NOMO-1 treated with DMSO at 0.1 percent for 48 hours (cell line): ENCODE data around the gene ZDHHC6.
"Not testable (repeated sequence)": the region's sequence is repeated elsewhere in the genome, so short reads cannot be mapped to it uniquely, and the experiment has no call there.

Experiments
- DNase-seq: peaks from one replicate; lab custom pipeline; 2025; ENCODE audit not compliant: unreplicated experiment; lab: John Stamatoyannopoulos, UW

Gene ZDHHC6, protein sequence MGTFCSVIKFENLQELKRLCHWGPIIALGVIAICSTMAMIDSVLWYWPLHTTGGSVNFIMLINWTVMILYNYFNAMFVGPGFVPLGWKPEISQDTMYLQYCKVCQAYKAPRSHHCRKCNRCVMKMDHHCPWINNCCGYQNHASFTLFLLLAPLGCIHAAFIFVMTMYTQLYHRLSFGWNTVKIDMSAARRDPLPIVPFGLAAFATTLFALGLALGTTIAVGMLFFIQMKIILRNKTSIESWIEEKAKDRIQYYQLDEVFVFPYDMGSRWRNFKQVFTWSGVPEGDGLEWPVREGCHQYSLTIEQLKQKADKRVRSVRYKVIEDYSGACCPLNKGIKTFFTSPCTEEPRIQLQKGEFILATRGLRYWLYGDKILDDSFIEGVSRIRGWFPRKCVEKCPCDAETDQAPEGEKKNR

DNA sequence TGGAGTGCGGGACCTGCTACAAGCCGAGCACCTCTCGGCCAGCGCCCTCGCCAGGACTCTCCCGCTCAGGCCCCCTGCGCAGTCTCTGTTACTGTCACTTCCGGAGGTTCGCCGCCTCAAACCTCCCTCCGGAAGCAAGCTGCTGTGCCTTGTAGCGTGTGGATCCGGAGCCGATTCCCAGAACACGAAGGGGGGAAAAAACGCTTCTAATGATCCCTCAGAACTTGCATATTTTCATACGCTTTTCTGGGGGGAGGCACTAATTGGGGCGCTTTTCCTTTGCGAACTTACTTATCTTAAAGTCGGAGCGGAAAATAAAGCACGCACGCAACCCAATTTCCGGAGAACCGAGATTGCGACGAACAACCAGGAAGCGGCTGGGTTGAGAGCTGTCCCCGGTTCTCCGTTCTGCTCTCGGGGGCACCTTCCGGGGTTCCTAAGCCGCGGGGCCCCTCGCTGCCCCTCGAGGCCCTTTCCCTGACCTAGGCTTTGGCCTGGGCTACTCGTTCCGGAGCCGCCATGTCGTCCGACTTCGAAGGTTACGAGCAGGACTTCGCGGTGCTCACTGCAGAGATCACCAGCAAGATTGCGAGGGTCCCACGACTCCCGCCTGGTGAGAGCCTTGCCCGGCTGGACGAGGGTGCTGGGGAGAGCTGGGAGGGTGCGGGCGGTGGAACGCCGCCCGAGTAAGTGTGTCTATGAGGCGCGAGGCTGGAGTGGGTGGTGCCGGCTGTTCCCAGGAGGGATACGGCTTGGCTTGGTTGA, at the start of gene ZDHHC6, which contains the start of gene VTI1A:
TSS of gene ZDHHC6 (minus strand) at position 60 of the 765 bp plus-strand sequence. CDS start 1,478 bp downstream, outside the sequence.
TSS of gene VTI1A (plus strand) at position 361 of the 765 bp plus-strand sequence. CDS start at position 520, 159 bp downstream.
- peak; percentile 81 for DNase-seq

DNA sequence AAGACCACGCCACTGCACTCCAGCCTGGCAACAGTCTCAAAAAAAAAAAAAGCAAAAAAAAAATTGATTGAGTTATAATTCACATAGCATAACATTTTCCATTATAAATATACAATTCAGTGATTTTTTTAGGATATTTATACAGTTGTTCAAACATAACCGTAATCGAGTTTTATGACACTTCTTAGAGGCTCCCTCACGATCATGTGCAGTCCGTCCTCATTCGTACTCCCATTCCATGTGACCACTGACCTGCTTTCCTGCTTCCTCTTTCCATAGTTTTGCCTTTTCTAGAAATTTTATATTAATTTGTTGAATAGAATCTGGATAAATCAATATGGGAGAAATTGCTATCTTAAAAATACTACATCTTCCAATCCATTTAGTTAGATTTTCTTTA, 46.0 kb upstream of the ZDHHC6 start:
- no peak for DNase-seq

DNA sequence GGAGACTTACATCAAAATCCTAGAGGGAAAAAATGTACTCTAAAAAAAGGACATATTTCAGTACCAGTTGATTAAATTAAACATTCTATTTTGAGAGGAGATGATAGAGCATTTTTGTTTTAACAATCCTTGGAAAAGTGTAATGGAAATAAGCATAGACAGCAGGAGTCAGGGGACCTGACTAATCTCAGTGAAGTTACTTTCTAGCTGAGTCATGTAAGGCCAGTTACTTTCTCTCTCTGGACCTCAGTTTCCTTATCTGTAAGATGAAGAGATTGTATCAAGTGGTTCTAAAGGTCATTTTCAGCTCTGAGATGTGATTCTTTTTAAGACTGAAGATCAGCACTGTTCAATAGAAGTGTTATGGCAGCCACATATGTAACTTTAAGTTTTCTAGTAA, 44.4 kb upstream of the ZDHHC6 start:
- no peak for DNase-seq

DNA sequence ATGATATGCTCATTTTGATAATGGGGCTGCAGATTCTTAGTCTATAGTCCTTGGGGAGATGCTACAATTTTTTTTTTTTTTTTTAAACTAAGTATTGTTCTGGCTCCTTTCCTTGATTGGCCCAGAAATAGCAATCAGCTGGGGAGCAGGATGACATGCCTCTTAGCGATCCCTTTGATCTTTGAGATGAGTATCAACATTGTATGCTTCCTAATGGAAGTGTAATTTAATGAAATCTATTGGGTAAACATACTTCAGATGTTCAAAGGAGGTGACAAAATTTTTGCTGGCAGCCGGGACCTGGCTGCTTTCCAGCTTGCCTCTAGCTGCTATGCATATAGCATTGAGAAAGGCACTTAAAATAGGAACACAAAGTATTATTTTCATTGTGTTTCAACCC, 43.8 kb upstream of the ZDHHC6 start:
- DNase-seq: no peak

DNA sequence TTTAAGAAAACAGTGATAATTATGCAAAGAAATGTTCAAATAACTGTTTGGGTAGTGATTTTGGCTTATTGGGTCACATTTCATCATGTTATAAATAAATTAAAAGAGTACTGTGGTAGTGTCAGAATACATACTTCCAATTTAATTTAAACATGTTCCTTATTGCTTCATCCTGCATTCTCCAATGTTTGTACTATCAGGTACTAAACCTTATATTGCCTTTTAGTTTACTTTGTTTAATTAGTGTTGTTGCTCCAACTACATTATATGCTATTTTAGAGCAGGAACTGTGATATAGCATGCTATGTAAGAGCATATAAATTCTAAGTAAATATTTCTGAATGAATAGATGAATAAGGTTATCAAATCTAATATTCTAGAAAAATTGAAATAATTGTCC, 41.2 kb upstream of the ZDHHC6 start:
- no peak for DNase-seq

DNA sequence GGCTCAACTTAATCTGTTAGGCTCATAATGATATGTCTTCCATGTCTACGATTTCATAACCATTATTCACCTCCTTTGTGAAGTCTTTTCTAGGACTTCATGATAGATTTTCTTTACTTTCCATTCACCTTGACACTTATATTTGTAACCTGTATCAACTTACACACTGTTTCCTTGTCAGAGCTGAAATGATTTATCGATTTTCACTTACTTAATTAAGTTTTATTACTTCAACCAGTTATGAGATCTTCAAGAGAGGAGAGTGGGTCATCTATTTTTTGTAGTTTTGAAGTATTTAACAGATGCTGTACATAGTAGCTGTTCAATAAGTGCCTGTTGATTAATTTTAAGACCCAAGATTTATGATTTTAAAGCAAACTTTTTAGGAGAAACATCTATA, 37.7 kb upstream of the ZDHHC6 start:
- no peak for DNase-seq

DNA sequence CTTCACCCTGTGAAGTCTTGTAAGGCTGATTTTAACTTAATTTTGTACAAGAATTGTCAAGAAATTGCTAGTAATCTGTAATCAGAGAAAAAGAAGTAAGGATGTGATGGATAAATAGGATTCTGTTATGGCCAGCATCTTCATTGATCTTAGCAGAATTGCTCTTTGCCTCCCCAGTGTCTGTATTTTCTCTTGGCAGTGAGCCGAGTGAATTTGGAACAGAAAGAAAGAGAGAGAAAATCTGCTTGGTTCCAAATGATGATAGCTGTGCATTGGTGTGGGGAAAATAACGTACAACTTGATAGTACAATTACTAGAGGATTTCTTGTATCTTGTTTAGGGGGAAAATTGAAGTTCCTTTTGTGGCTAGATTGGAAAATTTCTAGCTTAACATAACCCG, 34.9 kb upstream of the ZDHHC6 start:
- no peak for DNase-seq

DNA sequence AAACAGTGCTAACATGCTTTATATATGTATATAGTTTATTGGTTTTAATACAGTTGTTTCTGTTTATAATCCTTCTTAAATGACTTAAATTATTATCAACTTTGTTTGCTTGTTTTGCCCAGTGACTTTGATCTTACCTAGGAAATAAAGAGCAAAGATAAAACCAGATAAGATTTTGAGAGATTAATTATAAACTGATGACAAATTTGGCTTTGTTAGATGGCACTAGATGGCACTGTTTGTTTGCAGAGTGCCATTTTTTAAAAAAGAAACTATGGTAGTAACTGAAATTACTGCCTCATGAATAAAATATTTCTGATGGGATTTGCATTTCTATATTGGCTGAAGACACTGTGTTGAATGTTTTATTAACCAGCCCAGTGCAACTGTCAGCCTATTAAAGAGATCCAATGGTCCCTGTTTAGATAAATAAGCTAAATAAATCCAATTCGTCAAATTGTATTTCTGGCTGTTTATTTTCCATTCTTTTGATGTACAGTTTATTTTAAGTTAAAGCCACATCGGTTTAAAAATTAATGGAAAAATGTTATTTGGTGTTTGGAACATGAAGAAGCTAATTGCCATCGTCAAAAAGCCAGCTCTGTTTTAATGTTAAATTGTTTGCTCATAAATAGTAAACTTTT, 29.0 kb upstream of the ZDHHC6 start:
- peak; percentile 6 for DNase-seq

DNA sequence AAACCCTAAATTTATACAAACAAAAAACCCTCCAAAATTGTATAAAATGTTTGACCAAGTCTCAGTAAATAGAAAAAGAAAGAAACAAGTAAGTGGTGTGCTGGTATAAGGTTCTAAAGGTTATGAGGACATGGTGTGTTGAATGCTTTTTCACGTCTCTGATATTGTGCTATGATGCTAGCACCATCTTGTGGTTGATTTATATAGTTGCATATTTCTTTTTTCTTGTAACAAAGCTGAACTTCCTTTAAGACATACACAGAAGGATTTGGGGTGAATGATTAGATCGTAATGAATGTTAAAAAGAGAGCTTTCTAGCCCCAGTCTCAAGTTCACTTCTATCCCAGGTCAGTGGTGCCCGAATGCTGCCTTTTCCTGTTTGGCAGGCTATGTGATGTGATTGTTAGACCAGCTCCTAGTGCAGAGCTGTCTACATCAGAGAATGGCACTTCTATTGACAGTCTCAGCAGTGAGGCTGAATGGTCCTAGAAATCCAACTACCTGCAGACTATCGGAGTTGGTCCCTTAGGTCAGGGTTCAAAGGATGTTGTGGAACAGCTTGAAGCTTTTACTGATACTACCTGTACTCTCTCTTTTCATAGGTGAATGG, 25.3 kb upstream of the ZDHHC6 start:
- peak; percentile 62 for DNase-seq

DNA sequence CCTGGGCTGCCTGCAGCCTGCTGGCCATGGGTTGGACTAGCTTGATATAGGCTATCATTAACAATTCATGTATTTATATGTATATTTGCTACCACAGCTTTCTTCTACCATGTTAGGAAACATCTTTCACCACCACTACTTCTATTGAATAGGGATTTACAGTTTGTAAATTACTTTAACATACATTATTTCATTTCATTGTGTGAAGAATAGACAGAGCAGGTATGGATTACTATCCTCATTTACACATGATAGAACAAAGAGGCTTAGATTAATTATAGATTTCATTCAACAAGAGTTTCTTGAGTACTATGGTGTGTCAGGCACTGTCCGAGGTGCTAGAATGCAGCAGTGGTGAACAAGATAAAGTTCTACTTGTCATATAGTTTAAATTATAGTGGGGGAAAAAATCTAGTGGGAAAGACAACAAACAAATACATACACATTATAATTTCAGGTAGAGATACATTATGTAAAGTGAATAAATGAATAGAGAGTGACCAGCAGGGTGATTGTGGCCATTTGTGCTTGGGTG, 20.9 kb upstream of the ZDHHC6 start:
- DNase-seq: no peak

DNA sequence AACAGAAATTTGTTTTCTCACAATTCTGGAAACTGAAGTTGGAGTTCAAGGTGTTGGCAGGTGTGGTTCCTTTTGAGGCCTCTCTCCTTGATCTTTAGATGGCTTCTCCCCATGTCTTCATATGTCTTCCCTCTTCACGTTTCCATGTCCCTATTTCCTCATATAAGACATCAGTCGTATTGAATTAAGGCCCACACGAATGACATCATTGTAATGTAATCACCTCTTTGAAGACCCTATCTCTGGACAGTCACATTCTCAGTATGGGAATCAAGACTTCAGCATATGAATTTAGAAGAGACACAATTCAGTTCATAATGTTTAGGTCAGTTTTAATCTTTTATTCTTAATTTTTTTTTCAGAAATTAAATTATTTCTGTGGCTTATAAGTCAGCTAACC, 20.1 kb upstream of the ZDHHC6 start:
- DNase-seq: no peak

DNA sequence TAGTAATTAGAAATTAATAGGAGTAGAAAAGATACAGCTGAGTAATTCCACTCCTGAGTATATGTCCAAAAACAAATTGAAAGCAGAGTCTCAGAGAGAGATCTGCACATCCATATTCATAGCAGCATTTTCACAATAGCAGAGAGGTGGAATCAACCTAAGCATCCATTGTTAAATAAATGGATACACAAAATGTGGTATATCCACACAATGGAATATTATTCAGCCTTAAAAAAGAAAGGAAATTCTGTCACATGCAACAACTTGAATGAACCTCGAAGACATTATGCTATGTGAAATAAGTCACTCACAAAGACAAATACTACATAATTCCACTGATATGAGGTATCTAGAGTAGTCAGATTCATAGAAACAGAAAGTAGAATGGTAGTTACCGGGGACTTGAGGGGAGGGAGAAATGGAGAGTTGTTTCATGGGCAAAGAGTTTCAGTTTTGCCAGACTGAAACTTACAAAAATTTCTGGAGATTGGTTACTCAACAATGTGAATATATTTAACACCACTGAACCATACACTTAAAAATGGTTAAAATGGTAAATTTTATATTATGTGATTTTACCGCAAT, 18.7 kb upstream of the ZDHHC6 start:
- no peak for DNase-seq

DNA sequence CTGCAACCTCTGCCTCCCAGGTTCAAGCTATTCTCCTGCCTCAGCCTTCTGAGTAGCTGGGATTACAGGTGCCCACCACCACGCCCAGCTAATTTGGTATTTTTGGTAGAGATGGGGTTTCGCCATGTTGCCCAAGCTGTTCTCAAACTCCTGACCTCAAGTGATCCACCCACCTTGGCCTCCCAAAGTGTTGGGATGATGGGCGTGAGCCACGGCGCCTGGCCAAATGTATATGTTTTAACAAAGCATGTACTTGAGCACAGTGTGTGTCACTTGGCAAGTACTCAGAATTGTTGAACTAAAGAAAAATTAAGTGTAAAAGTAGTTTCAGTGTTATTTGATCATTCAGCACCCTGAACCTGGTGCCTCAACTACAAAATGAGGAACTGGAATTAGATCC, 17.4 kb upstream of the ZDHHC6 start:
- DNase-seq: not testable (repeated sequence)

DNA sequence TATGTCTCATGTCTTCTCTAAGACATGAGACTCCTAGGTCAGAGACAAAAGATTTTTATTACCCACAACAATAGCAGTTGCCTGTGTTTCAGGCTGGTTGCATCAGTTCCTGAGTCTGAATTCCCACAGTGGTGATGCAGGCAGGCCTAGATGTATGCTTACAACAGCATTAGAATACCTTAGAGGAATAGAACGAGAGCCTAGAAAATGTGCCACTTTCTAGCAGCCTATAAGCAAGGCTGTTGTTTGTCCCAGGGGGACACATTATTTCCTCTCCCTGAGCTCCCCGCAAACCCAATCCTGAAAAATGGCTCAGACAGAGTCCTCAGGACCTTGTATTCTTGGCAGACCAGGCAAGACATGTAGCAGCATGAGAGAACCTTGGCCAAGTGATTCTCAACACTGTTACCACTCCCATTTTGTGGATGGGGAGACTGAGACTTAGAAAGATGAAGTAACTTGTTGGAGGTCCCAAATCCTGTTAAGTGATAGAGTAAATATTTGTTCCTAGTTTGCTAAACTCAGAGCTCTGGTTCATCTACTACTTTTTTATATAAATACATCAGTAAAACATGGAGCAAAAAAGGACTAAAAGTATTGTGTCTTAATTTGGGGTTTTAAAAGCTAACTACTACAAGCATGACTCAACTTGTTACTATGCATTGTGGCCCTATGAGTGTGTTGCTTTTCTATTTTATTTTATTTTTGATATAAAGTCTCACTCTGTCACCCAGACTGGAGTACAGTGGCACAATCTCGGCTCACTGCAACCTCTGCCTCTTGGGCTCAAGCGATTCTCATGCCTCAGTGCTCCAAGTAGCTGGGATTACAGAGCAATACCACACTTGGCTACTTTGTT, 14.5 kb upstream of the ZDHHC6 start:
- no peak for DNase-seq

DNA sequence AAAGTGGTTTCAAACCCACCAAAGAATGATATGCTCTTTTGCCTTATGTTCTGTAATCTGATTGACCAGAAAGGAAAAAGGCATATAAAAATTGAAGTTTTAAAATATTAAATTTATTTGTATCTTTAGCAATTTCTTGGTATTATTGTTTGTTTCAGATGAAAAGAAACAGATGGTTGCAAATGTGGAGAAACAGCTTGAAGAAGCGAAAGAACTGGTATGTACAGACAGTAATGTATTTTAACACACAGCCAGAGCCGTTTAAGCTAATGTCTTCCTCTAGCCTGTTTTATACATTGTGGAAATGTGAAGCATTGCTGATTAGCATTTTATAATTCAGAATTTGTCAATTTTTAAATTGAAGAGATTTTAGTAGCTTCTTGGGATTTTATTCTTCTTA, 13.7 kb upstream of the ZDHHC6 start:
- no peak for DNase-seq

DNA sequence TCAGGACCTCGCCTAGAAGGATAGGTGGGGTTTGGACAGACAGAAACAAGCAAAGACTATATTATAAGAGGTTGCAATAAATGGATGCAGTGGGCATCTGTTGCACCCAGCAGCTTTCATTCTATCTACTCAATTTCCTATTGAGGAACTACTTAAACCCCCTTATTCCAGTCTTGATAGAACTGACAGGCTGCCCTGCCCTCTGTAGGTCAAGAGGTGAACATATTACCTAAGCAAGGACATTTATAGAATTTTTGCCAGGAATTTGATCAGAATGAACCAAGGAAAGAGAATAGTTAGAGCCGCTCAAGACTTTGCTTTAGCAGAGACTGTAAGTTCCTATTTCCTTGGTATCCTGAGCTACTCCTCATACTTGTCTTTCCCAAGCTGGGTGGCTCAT, 9.8 kb upstream of the ZDHHC6 start:
- DNase-seq: peak; percentile 1

DNA sequence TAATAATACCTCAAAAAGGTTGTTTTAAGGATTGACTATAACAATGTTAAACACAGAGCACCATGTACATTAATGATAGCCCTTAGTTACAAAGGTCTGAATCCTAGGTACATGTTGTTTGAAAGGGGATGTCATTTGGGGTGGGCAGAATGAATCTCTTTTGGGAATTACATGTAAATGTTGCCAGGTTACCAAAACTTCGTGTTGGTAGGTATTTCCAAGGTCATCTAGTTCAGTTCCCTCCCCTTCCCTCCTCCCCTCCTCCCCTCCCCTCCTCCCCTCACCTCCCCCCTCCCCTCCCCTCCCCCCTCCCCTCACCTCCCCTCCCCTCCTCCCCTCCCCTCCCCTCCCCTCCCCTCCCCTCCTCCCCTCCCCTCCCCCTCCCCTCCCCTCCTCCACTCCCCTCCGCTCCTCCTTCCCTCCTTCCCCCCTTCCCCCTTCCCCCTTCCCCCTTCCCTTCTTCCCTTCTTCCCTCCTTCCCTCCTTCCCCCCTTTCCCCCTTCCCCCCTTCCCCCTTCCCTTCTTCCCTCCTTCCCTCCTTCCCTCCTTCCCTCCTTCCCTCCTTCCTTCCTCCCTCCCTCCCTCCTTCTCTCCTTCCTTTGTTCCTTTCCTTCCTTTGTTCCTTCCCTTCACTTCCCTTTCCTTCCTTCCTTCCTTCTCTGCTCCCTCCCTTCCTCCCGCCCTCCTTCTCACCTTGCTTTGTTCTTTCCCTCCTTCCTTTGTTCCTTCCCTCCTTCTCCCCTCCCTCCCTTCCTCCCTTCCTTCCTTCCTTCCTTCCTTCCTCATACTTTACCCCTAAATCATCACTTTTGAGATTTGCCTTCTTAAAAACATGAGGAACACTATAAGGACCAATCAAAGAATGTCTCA, 8.4 kb upstream of the ZDHHC6 start:
- DNase-seq: no peak

DNA sequence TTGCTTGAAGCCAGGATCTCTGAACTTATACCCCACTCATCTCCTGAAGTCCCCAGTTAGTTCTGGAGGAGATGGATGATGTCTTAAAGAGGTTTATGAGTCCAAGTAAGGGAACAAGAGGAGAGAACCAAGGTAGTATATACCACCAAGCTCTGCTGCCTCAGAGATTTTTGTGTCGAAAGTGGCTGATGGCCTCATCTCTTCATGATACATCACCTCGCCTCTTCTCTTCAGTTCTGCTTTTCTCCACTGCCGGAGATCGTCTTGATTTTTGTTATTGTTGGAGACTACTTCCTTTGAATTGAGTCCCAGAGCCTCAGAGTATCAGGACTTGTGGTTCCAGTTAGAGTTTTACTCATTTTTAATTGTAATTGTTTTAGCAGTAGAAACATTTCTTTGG, 2.2 kb upstream of the ZDHHC6 start:
- peak; percentile 69 for DNase-seq

DNA sequence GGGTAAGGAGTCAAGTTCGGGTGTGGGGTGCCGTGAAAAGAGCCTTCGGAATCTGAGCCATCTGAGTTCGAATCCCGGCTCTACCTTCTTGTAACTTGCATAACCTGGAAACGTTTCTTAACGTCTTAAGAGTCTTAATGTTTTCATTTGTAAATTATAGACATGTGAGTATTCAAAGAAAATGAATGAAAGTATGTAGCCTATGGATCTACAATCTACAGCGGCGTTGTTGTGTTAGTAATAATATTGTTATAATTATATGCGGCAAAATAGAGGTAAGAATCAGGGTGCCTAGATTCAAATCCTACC, 860 bp upstream of the ZDHHC6 start:
- DNase-seq: no peak
